ENCODE data around the gene PROM1.

The PROM1 gene

GRCh38 chr4:16025268-16025667 is 58.6 kb downstream of the PROM1 start:
- TF ChIP-seq CTCF (IDR thresholded peaks at IDR 0.05), result no peak

- no peak for TF ChIP-seq CTCF (IDR thresholded peaks at IDR 0.05)
Measured at GRCh38 chr4:16023776-16024408, 59.9 kb downstream of the PROM1 start.

GRCh38 chr4:16021804-16022560 is 61.8 kb downstream of the PROM1 start:
- no peak for TF ChIP-seq CTCF (IDR thresholded peaks at IDR 0.05)

- no peak for TF ChIP-seq CTCF (IDR thresholded peaks at IDR 0.05)
Measured at GRCh38 chr4:16019649-16020048, 64.2 kb downstream of the PROM1 start.

GRCh38 chr4:16018841-16019240 is 65.0 kb downstream of the PROM1 start:
- no peak for TF ChIP-seq CTCF (IDR thresholded peaks at IDR 0.05)

GRCh38 chr4:16018061-16018676 is 65.7 kb downstream of the PROM1 start:
- TF ChIP-seq CTCF (IDR thresholded peaks at IDR 0.05), result no peak

- TF ChIP-seq CTCF (IDR thresholded peaks at IDR 0.05), result no peak
Measured at GRCh38 chr4:16016536-16016935, 67.3 kb downstream of the PROM1 start.
